ENCODE data around the gene KDM4E. TPM values are rescaled to one million over a fixed set of nuclear protein-coding genes. Genes with fewer than 3 reads are reported as not detected.
A peak's percentile ranks its signal among the peaks of the same experiment; 100 is the strongest.

The KDM4E gene
- total and polyA plus RNA-seq, 10 of the 15 experiments (the other 5 are each of a cell fraction or from before 2014, with no cell fraction given): not detected

GRCh38 chr11:95068549-95068948 is 43.5 kb downstream of the KDM4E start (continued):
- TF ChIP-seq ZNF687 (IDR thresholded peaks at IDR 0.05) (peak; percentile 80), PBX3 (IDR thresholded peaks at IDR 0.05; ENCODE audit: insufficient replicate concordance, low read depth, low read length) (peak; percentile 46), STAT3 (IDR thresholded peaks at IDR 0.05; ENCODE audit: low read depth, low read length) (0 out of 2 replicates have a peak, but pooled peaks have one; percentile 2), HDGF (IDR thresholded peaks at IDR 0.05) (no peak), YY1 (IDR thresholded peaks at IDR 0.05; ENCODE audit: low read depth, low read length) (peak; percentile 78), ATF3 (IDR thresholded peaks at IDR 0.05; ENCODE audit: borderline replicate concordance, extremely low read depth, low read depth, low read length) (no peak), CREM (IDR thresholded peaks at IDR 0.05; ENCODE audit: low read depth) (peak; percentile 44; the same call in 1 of the 2 replicates), ZNF217 (IDR thresholded peaks at IDR 0.05) (0 out of 2 replicates have a peak, but pooled peaks have one; percentile 3), TCF3 (IDR thresholded peaks at IDR 0.05; ENCODE audit: borderline replicate concordance, insufficient read depth, low read depth, low read length) (no peak), NFXL1 (IDR thresholded peaks at IDR 0.05; ENCODE audit: borderline replicate concordance) (no peak), POLR2AphosphoS5 (IDR thresholded peaks at IDR 0.05; ENCODE audit: low read length) (peak; percentile 86), FOS (IDR thresholded peaks at IDR 0.05; ENCODE audit: borderline replicate concordance, extremely low read depth, insufficient read length) (peak; percentile 17), CHD1 (IDR thresholded peaks at IDR 0.05; ENCODE audit: low read depth, low read length) (0 out of 2 replicates have a peak, but pooled peaks have one; percentile 26), MTA2 (IDR thresholded peaks at IDR 0.05; ENCODE audit: low read depth) (no peak), NR2F1 (conservative IDR thresholded peaks at IDR 0.05) (0 out of 2 replicates have a peak, but pooled peaks have one; percentile 18), NR2C1 (IDR thresholded peaks at IDR 0.05) (no peak), IKZF2 (IDR thresholded peaks at IDR 0.05) (0 out of 4 replicates have a peak, but pooled peaks of 1 of the 2 experiments have one; percentile 30), PKNOX1 (IDR thresholded peaks at IDR 0.05) (peak; percentile 93), CTCF (IDR thresholded peaks at IDR 0.05 in 2 of 3, conservative IDR thresholded peaks at IDR 0.05 in 1 of 3; ENCODE audit: control insufficient read depth in 2 of 3, extremely low read depth in 1 of 3, insufficient read depth in 1 of 3, low read depth in 3 of 3, low read length in 3 of 3) (no peak), RELB (IDR thresholded peaks at IDR 0.05; ENCODE audit: low read depth) (peak; percentile 84)

All from GM12878 (cell line).